Lower lobe of right lung (tissue), 2 donors: ENCODE measurements around the gene CYP4F2. TPM values are rescaled to one million over a fixed set of nuclear protein-coding genes. Genes with fewer than 3 reads are reported as not detected.
A peak's percentile ranks its signal among the peaks of the same experiment; 100 is the strongest.
"Not testable (repeated sequence)": the region's sequence is repeated elsewhere in the genome, so short reads cannot be mapped to it uniquely, and the experiment has no call there.

ENCODE experiments used
- ATAC-seq, 2 donors: fragments of 200-7000 bp; cut with Tn5 transposase; one replicate each; pipeline ENCODE4 v1.9.1; 2020 to 2022; ENCODE audit warnings: mild to moderate bottlenecking in 2 of 2, moderate library complexity in 2 of 2
- DNase-seq: peaks from one replicate; pipeline ENCODE4 v3.0.0-alpha.2; 2020
- H3K27ac ChIP-seq: fragments of 200-600 bp; one replicate; pipeline ENCODE4 v1.8.0; 2022
- H3K27me3 ChIP-seq: fragments of 200-600 bp; one replicate; pipeline ENCODE4 v1.8.0; 2022; ENCODE audit warnings: low read depth
- H3K36me3 ChIP-seq: fragments of 200-600 bp; one replicate; pipeline ENCODE4 v1.8.0; 2022; ENCODE audit warnings: mild to moderate bottlenecking
- H3K4me1 ChIP-seq: fragments of 200-600 bp; one replicate; pipeline ENCODE4 v1.8.0; 2022
- H3K4me3 ChIP-seq: fragments of 200-600 bp; one replicate; pipeline ENCODE4 v1.8.0; 2022; ENCODE audit warnings: mild to moderate bottlenecking
- H3K9me3 ChIP-seq: fragments of 200-600 bp; one replicate; pipeline ENCODE4 v1.8.0; 2022
- CTCF ChIP-seq: fragments of 200-600 bp; IDR thresholded peaks from one replicate; pipeline ENCODE4 v1.8.0; 2022; ENCODE audit warnings: antibody characterized with exemption, mild to moderate bottlenecking
- intact Hi-C: fragments of 100-400 bp; cut with DNase I; formaldehyde crosslinking; loops from one replicate; pipeline ENCODE4 v1.11.0; 2022
- total RNA-seq: library from RNA; stranded (reverse); fragmentation: NEBNext Ultra II Directional; extraction: Animal tissue kit (Norgen Biotek cat#: 25700); gene quantifications from one replicate; pipeline ENCODE4 v1.2.1, GENCODE V29; 2021
- donor health status: DM: no; HTN: yes; CAD: no; lungs with severe emphysema.

Gene CYP4F2
- total RNA-seq, 1 donor from 2014 or later, result not detected

- H3K9me3 ChIP-seq, result no peaks in the 10 kb centered on the region
- peaks cover 6% of the 10 kb centered on the region for H3K4me1 ChIP-seq
- H3K36me3 ChIP-seq, result no peaks in the 10 kb centered on the region
- intact Hi-C loops, result no loop called here
- no peak overlapping the region for H3K4me3 ChIP-seq
- ATAC-seq (peak in 1 of 2 donors; percentile 7), DNase-seq (no peak)
- TF ChIP-seq CTCF, result no peak
- H3K27me3 ChIP-seq, result peaks cover 6% of the 10 kb centered on the region
- no peak overlapping the region for H3K27ac ChIP-seq
These were observed 37.4 kb upstream of the CYP4F2 start for GRCh38 chr19:15935167-15935702.

- ATAC-seq (peak; percentile 48 to 89), DNase-seq (peak; percentile 87)
- no peaks in the 10 kb centered on the region for H3K27me3 ChIP-seq
- H3K4me3 ChIP-seq, result no peak within 1 kb of the TSS
- TF ChIP-seq CTCF, result no peak
- H3K9me3 ChIP-seq, result no peaks in the 10 kb centered on the region
- H3K4me1 ChIP-seq, result peaks cover 6% of the 10 kb centered on the region
- no peaks in the 10 kb centered on the region for H3K36me3 ChIP-seq
- intact Hi-C loops, result no loop called here
- H3K27ac ChIP-seq, result peak within 1 kb of the TSS; percentile 41
These were observed 36.6 kb upstream of the CYP4F2 start, which contains the start of gene CYP4F11 for GRCh38 chr19:15934332-15935078. CYP4F11 (minus strand) TSS chr19:15934529; CDS start chr19:15934408, 121 bp downstream.

- H3K27me3 ChIP-seq, intact Hi-C loops, DNase-seq, ATAC-seq, H3K36me3 ChIP-seq, H3K9me3 ChIP-seq, H3K27ac ChIP-seq, H3K4me1 ChIP-seq, H3K4me3 ChIP-seq: not testable (repeated sequence)
These were observed 36.0 kb upstream of the CYP4F2 start for GRCh38 chr19:15933761-15934331.

- no peak for DNase-seq
- intact Hi-C loops, result no loop called here
- ATAC-seq, result no peak
- H3K27me3 ChIP-seq, result no peaks in the 10 kb centered on the region
- no peaks in the 10 kb centered on the region for H3K9me3 ChIP-seq
- TF ChIP-seq CTCF, result no peak
- H3K4me3 ChIP-seq, result no peak overlapping the region
- H3K27ac ChIP-seq, result no peak overlapping the region
- no peaks in the 10 kb centered on the region for H3K36me3 ChIP-seq
- H3K4me1 ChIP-seq, result no peaks in the 10 kb centered on the region
These were observed 30.4 kb upstream of the CYP4F2 start for GRCh38 chr19:15928321-15928720.

GRCh38 chr19:15926484-15926883, 28.6 kb upstream of the CYP4F2 start:
- TF ChIP-seq CTCF, result no peak
- ATAC-seq (no peak), DNase-seq (no peak)
- intact Hi-C loops, result no loop called here
- Histone ChIP-seq H3K4me1 (no peaks in the 10 kb centered on the region), H3K27me3 (no peaks in the 10 kb centered on the region), H3K36me3 (no peaks in the 10 kb centered on the region), H3K9me3 (no peaks in the 10 kb centered on the region), H3K27ac (no peak overlapping the region), H3K4me3 (no peak overlapping the region)

- DNase-seq (no peak), ATAC-seq (no peak)
- Histone ChIP-seq H3K4me3 (no peak overlapping the region), H3K27ac (no peak overlapping the region), H3K36me3 (no peaks in the 10 kb centered on the region), H3K9me3 (no peaks in the 10 kb centered on the region), H3K4me1 (no peaks in the 10 kb centered on the region), H3K27me3 (no peaks in the 10 kb centered on the region)
- no peak for TF ChIP-seq CTCF
- intact Hi-C loops, result no loop called here
These were observed 25.8 kb upstream of the CYP4F2 start for GRCh38 chr19:15923702-15924101.
